PC-3 (cell line): ENCODE results near the gene MAP2K7. TPM values are rescaled to one million over a fixed set of nuclear protein-coding genes. Genes with fewer than 3 reads are reported as not detected.

ENCODE experiments used
- ATAC-seq: fragments of 200-7000 bp; cut with Tn5 transposase; 2 replicates; pipeline ENCODE4 v1.9.1; 2020; ENCODE audit warnings: mild to moderate bottlenecking, moderate library complexity
- BruUV-seq: library from RNA; stranded (reverse); fragments of 400-500 nt; replicated peaks from 2 replicates; lab custom pipeline; 2021; lab: Mats Ljungman, UMichigan
- CTCF ChIA-PET: fragments of 300-600 bp; sonication (Branson Sonifier 250); formaldehyde crosslinking; loops from one replicate; lab custom pipeline; 2022; ENCODE audit warnings: antibody characterized with exemption; lab: Charles Lee
- POLR2A ChIA-PET: fragments of 300-600 bp; sonication (Branson Sonifier 250); formaldehyde crosslinking; loops from one replicate; lab custom pipeline; 2022; ENCODE audit warnings: antibody characterized with exemption; ENCODE audit not compliant: unreplicated experiment; lab: Charles Lee
- DNase-seq: peaks from one replicate; pipeline ENCODE4 v3.0.0-alpha.2; 2015
- H2AFZ ChIP-seq: fragments of 300-600 bp; sonication (generic); 2 replicates; pipeline ENCODE4 v1.6.0; 2016; ENCODE audit warnings: antibody characterized with exemption, low read length
- H3F3A ChIP-seq: fragments of 300-600 bp; sonication (generic); one replicate; pipeline ENCODE4 v1.6.0; 2017; ENCODE audit warnings: antibody characterized with exemption, low read length, control low read depth, mild to moderate bottlenecking; ENCODE audit not compliant: unreplicated experiment
- H3K27ac ChIP-seq: fragments of 300-600 bp; sonication (generic); 2 replicates; pipeline ENCODE4 v1.5.1; 2016; ENCODE audit warnings: mild to moderate bottlenecking, low read length
- H3K27me3 ChIP-seq: fragments of 300-600 bp; sonication (generic); 2 replicates; pipeline ENCODE4 v1.6.1; 2016; ENCODE audit warnings: low read length, mixed read lengths
- H3K36me3 ChIP-seq: fragments of 300-600 bp; sonication (generic); 2 replicates; pipeline ENCODE4 v1.6.1; 2016; ENCODE audit warnings: low read depth, mixed run types, low read length, mixed read lengths
- H3K4me1 ChIP-seq: fragments of 300-600 bp; sonication (generic); 2 replicates; pipeline ENCODE4 v1.5.1; 2016; ENCODE audit warnings: low read length; ENCODE audit not compliant: insufficient read depth
- H3K4me2 ChIP-seq: fragments of 300-600 bp; sonication (generic); 2 replicates; pipeline ENCODE4 v1.6.0; 2016; ENCODE audit warnings: low read length
- H3K4me3 ChIP-seq: fragments of 300-600 bp; sonication (generic); 2 replicates; pipeline ENCODE4 v1.5.1; 2016; ENCODE audit warnings: mild to moderate bottlenecking, low read length, mixed read lengths
- H3K79me2 ChIP-seq: fragments of 300-600 bp; sonication (generic); 2 replicates; pipeline ENCODE4 v1.6.1; 2017; ENCODE audit warnings: low read length, mixed read lengths
- H3K9ac ChIP-seq: fragments of 300-600 bp; sonication (generic); 2 replicates; pipeline ENCODE4 v1.6.0; 2016; ENCODE audit warnings: mild to moderate bottlenecking, low read length
- H3K9me2 ChIP-seq: fragments of 300-600 bp; sonication (generic); replicated peaks from 2 replicates; pipeline ENCODE4 v1.6.1; 2016; ENCODE audit warnings: mixed run types, low read length, mixed read lengths
- H3K9me3 ChIP-seq: fragments of 300-600 bp; sonication (generic); 2 replicates; pipeline ENCODE4 v1.6.1; 2016; ENCODE audit warnings: low read length, mixed read lengths
- H4K20me1 ChIP-seq: fragments of 300-600 bp; sonication (generic); 2 replicates; pipeline ENCODE4 v1.6.1; 2016; ENCODE audit warnings: low read length, mixed read lengths
- CTCF ChIP-seq: fragments of 300-600 bp; sonication (generic); conservative IDR thresholded peaks from 2 replicates; pipeline ENCODE4 v1.5.1; 2017; ENCODE audit warnings: antibody characterized with exemption, low read depth, mild to moderate bottlenecking, low read length
- EZH2 ChIP-seq: fragments of 300-600 bp; sonication (generic); IDR thresholded peaks from one replicate; pipeline ENCODE4 v1.6.1; 2017; ENCODE audit warnings: antibody characterized with exemption, mild to moderate bottlenecking, low read length; ENCODE audit not compliant: unreplicated experiment
- EZH2phosphoT487 ChIP-seq: fragments of 300-600 bp; sonication (generic); IDR thresholded peaks from 2 replicates; pipeline ENCODE4 v1.6.1; 2018; ENCODE audit warnings: mild to moderate bottlenecking, antibody characterized with exemption, low read length, borderline replicate concordance
- intact Hi-C: fragments of 100-400 bp; cut with micrococcal nuclease; formaldehyde crosslinking; loops from 2 replicates; pipeline ENCODE4 v1.9.0; 2023
- total RNA-seq: library from RNA; depleted of rRNA; stranded (reverse); fragments of >200 nt; gene quantifications from 2 replicates; pipeline ENCODE4 v1.2.3, GENCODE V29; 2014

Gene MAP2K7
- total RNA-seq, 1 experiment from 2014 or later: 39.3 TPM

DNA sequence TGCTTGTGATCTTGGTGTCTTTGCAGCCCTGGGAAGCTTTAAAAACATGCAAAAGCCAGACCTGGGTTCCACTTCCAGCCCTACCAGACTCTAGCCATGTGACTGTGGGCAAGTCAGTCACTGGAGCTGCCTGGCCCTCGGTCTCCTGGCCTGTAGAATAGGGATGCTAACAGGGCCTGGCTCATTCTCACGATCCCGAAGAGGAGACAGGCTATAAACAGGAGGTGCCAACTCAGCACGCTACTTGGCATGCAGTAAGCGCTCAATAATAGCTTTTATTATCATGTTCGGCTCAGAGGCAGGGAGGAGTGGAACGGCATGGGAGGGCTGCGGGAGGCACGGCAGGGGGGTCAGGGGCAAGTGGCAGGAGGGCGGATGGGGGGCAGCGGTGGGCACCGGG lies 20.6 kb downstream of the MAP2K7 start:
- H3K27ac ChIP-seq: no peak overlapping the region
- 0 out of 2 replicates have a peak, but pooled peaks cover 5% of the 10 kb centered on the region for H3K79me2 ChIP-seq
- BruUV-seq: no TSS peak
- H3K9me2 ChIP-seq: no peaks in the 10 kb centered on the region
- no peak overlapping the region for H3K9ac ChIP-seq
- intact Hi-C loops: no loop called here
- no peaks in the 10 kb centered on the region; the same call in 1 of the 2 replicates for H3K36me3 ChIP-seq
- no peak overlapping the region for H3K4me2 ChIP-seq
- POLR2A ChIA-PET: interaction anchor here (0.6 kb wide), 1 partner anchor 482 kb away, joined by 34 read pairs; no protein-coding TSS in a partner anchor
- CTCF ChIA-PET: interaction anchor here (0.6 kb wide), 1 partner anchor 195 kb away, joined by 3 read pairs; no protein-coding TSS in a partner anchor
- ATAC-seq: no peak
- no peak for TF ChIP-seq CTCF
- no peak for TF ChIP-seq EZH2
- no peak for TF ChIP-seq EZH2phosphoT487
- no peak overlapping the region for H3K4me3 ChIP-seq
- DNase-seq: no peak
- no peak overlapping the region for H2AFZ ChIP-seq
- 0 out of 2 replicates have a peak, but pooled peaks cover 9% of the 10 kb centered on the region for H4K20me1 ChIP-seq
- H3K4me1 ChIP-seq: peaks cover 43% of the 10 kb centered on the region
- H3K9me3 ChIP-seq: no peaks in the 10 kb centered on the region
- H3F3A ChIP-seq: no peaks in the 10 kb centered on the region
- no peaks in the 10 kb centered on the region for H3K27me3 ChIP-seq

DNA sequence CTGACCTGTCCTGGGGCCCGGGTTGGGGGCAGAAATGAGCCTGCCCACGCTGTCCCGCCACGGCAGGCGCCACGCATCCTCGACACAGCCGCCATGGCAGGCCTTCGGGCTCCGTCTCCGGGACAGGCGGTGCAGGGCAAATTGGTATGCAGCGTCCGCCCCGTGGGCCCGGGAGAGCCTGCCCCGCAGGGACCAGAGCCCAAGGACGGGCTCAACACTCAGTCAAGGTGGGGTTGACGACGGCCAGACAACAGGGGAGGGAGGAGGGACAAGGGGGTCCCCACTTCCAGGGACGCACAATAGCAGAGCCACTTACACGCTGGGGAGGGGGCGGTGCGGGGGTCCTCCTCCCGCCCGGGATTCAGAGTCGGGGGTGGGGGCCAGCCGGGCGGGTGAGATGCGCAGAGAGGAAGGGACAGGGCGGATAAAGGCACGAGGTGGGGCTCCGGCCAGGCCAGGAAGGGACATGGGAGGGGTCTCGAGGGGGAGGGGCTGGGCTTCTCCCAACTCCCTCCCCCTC lies 21.0 kb downstream of the MAP2K7 start:
- H3K4me3 ChIP-seq: peak overlapping the region; percentile 55; the same call in 1 of the 2 replicates
- intact Hi-C loops: loop anchor here (5.0 kb wide), 1 partner anchor 72 kb away; no protein-coding TSS in a partner anchor
- no peak overlapping the region for H3K27ac ChIP-seq
- TF ChIP-seq CTCF (no peak), EZH2phosphoT487 (no peak), EZH2 (no peak)
- H3K4me1 ChIP-seq: peaks cover 46% of the 10 kb centered on the region
- no peaks in the 10 kb centered on the region; the same call in 1 of the 2 replicates for H3K36me3 ChIP-seq
- no peaks in the 10 kb centered on the region for H3K9me2 ChIP-seq
- H3K9ac ChIP-seq: no peak overlapping the region
- peak overlapping the region; percentile 79 for H3K4me2 ChIP-seq
- no peak overlapping the region for H2AFZ ChIP-seq
- no peak for ATAC-seq
- no peaks in the 10 kb centered on the region for H3K9me3 ChIP-seq
- 0 out of 2 replicates have a peak, but pooled peaks cover 9% of the 10 kb centered on the region for H4K20me1 ChIP-seq
- BruUV-seq: no TSS peak
- DNase-seq: no peak
- no peaks in the 10 kb centered on the region for H3K27me3 ChIP-seq
- 0 out of 2 replicates have a peak, but pooled peaks cover 5% of the 10 kb centered on the region for H3K79me2 ChIP-seq
- POLR2A ChIA-PET: no interaction called here
- CTCF ChIA-PET: no interaction called here
- H3F3A ChIP-seq: no peaks in the 10 kb centered on the region
